DMS53 (cell line): ENCODE data around the gene GGA2.
"Not testable (repeated sequence)": the region's sequence is repeated elsewhere in the genome, so short reads cannot be mapped to it uniquely, and the experiment has no call there.

Source experiments
- DNase-seq: peaks from one replicate; lab custom pipeline; 2025; lab: John Stamatoyannopoulos, UW

GGA2 gene

DNA sequence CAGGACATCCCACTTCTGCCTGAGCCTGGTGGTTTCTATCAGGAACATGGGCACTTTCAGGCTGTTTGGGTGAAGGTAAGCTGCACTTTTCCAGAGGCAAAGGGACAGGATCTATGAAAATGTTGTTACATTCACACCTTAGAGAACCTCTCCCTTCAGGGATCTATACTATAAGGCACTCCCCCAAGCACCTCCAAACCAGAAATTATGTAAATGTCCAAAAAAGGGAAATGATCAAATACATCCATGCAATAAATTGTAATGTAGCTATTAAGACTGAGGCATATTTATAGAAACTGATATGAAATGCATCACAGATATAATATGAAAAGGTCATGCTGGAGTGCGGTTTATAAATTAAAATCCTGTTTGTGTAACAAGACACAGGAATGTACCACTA lies 34.0 kb downstream of the GGA2 start:
- DNase-seq = no peak

DNA sequence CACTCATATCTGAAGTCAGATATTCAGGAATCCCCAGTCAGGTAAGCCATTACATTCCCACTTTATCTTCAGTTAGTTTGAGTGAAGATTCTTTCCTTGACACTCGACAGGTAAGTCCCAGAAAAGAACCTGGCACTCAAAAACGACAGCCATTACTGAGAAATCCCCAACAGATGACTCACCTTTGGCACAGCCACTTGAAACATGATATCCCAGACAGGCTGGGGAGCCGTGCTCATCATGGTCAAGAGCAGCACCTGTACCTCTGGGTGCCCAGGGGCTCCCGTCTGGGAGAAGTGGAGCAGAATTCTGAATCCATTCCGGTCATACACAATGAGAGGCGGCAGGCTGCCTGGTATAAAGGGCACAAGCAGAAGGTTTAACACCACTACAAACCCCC lies 40.5 kb downstream of the GGA2 start:
- peak; percentile 93 for DNase-seq

DNA sequence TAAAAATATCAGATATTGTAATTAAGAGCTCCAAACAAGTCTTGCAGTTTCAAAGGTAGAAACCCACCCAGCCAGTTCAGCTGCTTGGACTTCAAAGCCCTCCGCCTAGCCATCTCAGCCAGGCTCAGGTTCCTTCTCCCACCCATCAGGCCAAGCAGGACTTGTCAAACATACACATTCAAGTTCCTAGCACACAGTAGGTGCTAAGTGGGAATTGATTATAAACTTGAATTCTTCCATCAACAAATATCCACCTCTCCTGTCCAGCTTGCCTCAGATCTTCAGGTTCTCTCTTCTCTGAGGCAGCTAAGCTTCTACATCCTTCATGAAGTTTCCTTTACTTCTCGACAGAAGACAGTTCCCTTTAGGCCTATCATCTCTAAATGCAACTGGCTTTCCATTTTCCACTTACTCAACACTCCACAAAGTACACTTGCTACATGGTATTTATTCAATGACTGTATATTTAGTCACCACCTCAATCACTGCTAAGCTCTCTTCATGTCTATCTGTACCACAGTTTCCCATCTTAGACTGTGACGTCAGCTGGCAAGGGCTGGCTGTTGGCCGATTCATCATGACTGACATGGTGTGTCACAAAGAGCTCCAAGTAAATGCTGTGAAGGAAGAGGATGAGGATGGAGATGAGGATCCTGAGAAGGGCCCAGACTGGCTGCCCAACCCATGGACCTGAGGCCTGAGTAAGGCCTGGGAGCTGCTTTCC lies 44.0 kb downstream of the GGA2 start:
- DNase-seq = peak; percentile 13

DNA sequence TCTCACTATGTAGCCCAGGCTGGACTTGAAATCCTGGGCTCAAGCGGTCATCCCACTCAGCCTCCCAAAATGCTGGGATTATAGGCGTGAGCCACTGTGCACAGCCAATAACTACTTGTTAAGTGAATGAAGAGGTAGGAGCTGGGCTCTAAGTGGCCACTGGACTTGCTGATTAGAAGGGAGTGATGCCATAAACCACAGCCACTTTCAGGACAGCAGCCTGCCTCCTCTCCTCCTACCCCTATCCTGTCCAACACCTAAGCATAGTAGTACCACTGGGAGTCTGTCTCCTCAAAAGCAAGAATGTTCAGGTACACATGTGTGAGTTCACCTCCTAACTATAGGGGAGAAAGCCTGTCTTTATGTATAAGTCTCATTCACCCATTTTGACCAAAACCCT lies 45.1 kb downstream of the GGA2 start:
- DNase-seq = no peak

DNA sequence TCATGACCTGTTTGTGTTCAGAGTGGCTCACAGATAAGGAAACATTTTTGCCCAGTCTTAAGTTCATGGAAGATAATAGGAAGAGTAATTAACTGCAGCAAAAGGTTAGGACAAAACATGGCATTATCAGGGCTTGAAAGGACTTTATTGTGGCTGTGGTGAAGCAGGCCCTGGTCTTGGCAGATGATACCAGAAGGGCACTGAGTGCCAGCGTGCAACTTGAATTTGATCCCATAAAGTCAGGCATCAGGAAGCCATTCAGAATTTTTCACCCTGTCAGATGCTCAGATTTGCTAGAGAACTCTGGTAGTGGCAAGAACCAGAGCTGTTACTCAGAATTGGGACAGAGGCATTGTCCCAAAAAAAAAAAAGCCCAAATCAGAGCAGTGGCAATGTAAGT lies 46.1 kb downstream of the GGA2 start:
- DNase-seq = no peak

DNA sequence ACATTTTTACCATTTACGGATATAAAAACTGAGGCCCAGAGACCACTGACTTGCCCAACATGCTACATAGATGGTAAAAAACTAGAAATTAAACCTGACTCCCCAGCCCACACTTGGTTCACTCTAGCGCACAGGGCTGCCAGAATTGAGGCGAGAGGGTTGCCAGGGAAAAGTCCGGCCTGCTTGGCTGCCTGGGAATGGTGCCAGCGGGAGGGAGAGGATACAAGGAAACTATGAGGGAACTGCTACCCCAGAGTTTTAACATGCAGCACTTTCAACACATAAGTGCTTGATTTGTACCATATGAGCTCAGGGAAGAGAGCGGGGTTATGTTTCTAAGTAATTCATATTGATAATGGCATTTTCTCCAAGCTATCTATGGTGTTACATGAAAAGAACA lies 47.3 kb downstream of the GGA2 start:
- not testable (repeated sequence) for DNase-seq

DNA sequence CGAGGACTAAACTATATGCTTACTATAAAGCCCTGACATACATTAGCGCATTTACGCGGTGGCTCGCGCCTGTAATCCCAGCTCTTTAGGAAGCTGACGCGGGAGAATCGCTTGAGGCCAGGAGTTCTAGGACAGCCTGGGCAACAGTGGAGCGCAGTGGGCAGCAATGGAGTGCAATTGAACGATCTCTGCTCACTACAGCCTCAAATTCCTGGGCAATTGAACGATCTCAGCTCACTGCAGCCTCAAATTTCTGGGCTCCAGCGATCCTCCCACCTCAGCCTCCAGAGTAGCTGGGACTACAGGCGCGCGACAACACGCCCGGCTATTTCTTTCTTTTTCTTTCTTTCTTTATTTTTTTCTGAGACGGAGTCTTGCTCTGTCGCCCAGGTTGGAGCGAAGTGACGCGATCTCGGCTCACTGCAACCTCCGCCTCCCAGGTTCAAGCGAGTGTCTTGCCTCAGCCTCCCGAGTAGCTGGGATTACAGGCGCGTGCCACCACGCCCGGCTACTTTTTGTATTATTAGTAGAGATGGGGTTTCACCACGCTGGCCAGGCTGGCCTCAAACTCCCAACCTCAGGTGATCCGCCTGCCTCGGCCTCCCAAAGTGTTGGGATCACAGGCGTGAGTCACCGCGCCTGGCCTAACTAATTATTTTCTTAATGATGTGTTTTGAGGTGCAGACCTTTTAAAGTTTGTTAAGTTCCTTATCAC lies 56.8 kb downstream of the GGA2 start:
- DNase-seq = no peak

DNA sequence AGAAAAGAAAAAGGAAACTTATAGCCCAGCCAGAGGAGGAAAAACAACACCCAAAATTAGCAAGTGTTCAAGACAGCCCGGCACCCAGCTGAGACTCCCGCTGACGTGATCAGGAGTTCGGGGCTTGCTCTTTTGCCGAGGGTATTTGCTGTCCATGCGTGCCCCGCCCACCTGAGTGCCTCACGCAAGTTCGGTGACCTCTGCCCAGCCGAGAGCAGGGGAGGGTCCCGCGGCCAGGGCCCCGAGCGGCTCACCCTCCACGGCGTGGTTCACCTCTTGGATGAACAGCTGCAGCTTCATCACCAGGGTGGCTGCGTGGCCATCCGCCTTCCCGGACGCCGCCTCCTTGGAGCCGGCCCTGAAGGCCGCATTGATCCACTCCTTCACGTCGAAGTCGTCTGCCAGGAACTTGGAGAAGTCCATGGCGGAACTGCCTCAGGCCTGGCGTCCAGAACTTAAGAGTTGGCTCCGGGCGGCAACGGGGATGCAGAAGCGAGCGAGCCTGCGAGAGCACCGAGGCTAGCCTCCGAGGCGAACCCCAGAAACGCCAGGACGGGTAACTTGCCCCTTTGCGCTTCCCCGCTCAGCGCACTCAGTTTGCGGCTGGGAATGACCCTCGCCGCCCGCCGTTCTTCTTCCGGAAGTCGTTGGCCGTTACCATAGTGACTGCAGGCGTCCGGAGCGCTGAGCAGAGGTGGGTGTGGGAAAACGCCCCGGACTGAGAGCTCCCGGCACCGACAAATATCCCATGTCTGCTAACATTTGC lies 57.5 kb downstream of the GGA2 start, which contains the start of gene COG7:
TSS of gene COG7 (minus strand) at position 618 of the 766 bp plus-strand sequence. CDS start at position 423, 195 bp downstream.
- DNase-seq = peak; percentile 92

DNA sequence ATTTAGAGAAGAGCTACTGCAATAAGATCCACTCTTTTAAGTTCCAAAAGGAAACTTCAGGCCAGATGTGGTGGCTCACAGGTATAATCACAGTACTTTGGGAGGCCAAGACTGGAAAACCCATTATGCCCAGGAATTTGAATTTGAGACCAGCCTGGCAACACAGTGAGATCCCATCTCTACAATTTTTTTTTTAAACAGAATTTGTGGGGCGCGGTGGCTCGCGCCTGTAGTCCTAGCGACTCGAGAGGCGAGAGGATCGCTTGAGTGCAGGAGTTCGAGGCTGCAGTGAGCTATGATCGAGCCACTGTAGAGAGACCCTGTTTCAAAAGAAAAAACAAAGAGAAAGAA lies 58.1 kb downstream of the GGA2 start:
- DNase-seq = peak; percentile 39

DNA sequence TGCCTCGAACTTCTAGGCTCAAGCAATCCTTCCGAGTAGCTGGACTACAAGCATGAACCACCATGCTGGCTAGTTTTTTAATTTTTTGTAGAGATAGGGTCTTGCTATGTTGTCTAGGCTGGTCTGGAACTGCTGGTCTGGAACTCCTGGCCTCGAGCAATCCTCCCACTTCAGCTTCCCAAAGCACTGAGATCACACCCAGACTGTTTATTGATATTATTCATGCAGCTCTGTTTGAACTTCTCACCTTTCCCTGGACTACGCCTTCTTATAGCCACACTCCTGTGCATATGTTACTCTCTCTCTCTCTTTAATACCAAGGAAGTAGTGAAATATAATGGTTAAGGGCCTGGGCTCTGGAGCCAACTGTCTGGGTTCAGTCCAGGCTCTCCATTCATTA lies 61.9 kb downstream of the GGA2 start:
- peak; percentile 45 for DNase-seq

DNA sequence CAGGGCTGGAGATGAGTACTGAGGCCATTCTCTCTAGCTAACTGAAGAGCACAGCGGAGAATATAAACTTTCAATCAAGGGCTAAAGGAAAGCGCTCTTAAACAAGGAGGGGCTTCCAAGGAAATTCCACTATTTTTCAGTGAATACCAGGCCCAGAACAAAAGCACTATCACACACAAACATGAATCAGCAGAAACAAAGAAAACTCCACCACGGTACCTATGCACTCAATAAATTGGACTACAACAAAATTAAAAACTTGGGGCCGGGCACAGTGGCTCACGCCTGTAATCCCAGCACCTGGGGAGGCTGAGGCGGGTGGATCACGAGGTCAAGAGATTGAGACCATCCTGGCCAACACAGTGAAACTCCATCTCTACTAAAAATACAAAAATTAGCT lies 72.8 kb downstream of the GGA2 start:
- DNase-seq = not testable (repeated sequence)

DNA sequence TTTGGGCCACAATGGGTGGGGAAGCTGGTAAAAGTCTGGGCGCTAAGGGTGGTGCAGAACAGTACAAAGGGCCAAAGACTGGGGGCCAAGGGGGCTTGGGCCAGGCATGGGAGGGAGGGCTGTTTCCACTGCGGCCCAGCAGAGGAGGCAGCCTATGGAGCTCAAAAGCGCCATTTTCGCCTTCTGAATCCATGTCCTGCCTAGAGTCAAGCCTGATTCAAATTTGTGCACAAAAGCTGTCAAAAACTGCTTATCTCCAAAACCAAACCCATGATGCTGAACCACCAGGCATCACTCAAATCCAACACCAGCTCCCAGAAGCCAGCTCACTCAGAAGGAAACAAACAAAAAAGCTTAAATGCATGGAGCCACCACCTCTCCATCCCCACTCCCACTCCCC lies 73.3 kb downstream of the GGA2 start:
- no peak for DNase-seq

DNA sequence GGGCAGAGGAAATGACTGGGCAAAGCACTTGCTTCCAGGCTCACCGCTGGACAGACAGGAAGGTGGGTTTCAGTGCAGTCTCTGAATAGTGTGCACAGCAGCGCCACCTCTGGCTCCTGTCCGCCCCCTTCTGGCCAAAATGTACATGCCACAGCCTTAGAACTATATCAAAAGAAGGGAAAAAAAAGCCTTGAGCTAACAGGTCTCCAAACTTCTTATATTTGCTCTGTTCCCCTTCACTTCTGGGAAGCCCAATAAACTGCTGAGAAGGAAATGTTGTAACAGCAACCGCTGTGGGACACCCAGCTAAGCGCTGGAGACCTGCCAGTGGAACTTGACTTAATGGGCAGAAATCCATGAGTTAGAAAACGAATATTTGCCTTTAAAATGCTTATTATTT lies 74.8 kb downstream of the GGA2 start:
- peak; percentile 81 for DNase-seq

DNA sequence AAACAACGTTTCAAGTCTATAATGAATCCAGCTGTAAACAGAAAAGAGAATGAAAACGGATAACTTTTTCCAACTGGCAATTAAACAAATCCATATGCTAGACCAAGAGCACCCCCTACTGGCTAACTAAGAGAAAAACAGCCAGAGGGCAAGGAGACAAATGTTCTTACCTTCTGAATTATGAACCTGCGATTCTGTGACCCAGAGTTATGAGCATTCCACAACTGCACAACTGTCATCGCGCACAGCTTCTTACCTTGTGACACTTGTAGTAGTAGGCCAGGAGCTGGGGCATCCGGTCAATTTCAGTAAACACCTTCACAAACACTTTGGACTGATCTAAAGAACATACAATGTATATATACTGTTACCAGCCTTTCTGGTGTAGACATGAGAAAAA lies 75.9 kb downstream of the GGA2 start:
- DNase-seq = peak; percentile 73

DNA sequence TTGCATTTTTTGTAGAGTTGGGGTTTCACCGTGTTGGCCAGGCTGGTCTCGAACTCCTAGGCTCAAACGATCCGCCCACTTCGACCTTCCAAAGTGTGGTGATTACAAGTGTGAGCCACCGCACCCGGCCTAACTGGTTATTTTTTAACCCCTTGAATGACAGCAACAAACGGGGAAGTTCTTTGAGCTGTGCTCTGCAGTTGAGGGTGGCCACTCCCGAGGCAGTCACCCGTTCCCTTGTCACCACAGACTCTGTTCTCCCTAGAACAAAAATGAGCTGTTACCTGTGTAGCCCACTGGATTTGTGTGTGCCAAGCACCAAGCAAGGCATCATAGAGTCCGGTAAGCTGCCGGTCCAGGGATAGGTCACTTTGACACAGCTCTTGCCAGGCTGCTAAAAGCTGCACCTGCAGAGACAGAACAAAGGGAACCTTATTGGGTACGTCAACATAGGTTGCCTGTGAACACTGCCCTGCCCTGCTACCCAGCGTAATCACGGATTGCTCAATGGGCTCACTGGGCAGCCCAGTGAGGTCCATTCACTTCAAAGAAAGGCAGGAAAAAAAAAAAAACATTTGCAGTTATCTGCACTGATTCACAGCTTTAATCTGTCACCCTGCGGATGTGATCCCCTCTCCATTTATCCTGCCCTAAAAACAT lies 76.9 kb downstream of the GGA2 start:
- no peak for DNase-seq

DNA sequence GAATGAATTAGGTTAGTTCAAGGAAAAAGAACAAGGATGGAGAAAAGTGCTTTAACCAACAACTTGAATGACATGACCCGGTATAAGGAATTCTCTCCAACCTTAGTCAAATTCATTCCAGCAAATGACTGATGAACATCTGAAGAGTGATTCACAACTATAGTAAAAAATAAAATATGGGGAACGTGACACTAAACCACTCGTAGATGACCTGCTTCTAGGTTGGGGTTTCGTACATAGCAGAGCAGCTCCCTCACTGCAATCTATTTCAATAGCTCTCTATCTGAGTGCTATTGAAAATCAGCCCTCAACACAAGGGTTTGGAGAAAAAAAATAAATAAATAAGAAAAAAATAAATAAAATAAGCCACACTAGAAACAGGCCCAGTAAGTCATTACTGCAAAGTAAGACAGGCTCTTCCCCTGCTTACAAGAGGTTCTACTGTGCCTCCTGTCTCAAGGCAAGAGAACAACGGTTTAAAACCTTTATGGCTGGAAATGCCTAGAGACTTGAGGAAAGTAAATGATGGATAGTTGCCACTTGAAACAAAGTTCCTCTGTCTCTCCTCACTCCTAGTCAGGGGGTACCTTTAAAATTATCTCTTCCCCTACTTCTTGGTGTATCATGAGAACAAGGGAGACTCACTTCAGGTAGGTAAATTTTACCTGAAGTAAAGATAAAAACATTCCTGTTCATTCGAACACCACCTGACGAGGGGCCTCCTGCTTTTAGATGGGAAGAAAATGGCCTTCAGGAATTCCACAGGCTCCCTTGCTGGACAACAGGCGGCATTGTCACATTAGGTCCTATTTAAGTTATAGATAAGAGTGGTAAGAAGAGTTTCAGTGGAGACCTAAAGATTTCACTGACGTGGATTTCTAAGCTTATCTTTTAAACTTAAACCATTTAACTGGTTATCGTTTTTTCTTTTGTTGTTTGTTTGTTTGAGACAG lies 77.8 kb downstream of the GGA2 start:
- DNase-seq = peak; percentile 10

DNA sequence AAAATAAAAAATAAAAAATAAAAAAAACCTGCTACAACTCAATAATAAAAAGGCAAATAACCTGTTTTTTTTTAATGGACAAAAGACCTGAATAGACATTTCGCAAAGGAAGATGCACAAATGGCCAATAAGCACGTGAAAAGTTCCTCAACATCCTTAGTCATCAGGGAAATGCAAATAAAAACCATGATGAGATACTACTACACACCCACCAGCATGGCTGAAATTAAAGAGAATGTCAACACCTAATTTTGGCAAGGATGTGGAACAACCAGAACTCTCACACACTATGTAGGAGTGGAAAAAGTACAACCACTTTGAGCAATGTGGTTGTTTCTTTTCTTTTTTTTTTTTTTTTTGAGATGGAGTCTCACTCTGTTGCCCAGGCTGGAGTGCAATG lies 81.9 kb downstream of the GGA2 start:
- DNase-seq = no peak

DNA sequence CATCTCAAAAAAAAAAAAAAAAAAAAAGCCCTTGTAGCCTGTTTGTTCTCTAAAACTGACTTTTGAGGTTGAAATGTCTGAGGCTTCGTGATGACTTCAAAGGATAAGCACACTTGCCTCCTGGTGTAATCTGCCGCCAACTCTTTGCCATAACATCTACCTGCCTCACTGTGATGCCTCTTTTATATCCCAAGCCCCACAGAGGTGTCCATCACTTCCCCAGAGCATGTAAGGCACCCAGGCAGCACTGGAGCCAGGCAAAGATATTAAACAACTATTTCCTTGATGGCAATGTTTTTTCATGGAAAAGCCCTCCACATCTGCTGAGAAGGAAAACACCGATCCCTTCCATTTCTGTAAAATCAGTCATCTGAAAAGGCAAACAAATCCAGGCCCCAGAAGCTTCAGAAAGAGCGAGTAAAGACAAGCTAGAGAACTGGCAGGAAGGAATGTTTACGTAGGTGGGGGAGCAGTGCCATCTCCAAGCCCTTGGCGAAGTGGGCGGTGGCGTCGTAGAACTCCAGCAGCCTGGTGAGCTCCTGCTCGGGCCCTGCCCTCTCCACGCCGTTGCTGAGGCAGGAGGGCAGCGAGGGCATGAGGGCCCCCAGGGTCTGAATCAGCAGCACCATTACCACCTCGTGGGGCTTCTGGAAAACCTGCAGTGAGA lies 85.9 kb downstream of the GGA2 start:
- DNase-seq = peak; percentile 82

DNA sequence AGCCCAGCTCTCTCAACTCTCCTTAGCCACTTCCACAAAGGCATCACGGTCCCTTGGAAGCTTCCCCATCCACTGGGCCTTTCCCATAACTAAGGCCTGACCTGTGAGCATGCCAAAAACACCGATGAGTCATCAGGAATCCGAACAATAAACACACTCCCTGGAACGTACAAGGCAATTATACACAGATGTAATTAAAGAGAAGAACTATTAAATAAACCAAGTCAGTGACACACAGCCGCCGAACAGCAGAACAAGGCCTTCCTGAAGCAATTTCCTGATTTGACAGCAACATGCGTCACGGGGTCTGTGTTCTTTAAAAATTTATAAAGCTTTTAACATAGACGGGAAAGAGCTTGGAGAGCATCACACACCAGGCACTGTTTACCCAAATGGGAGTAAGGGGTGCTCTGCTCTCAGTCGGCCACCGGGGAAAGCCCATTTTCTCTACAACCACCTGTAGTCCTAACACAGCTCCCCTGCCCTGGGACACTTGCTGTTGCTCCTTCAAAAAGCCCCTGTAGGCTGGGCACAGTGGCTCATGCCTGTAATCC lies 86.7 kb downstream of the GGA2 start:
- peak; percentile 73 for DNase-seq

DNA sequence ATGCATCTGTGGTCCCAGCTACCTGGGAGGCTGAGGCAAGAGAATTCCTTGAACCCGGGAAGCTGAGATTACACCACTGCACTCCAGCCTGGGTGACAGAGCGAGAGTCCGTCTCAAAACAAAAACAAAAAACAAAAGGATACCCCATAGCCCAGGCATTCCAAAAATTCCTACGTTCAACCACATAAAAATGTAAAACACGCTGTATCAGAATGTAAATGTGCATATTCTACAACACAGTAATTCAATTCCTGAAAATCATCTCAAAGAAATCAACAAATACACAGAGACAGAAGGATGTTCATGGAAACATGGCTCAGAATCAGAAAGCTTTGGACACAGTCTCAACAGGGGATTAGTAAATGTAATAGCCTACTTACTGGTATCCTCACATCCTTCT lies 90.3 kb downstream of the GGA2 start:
- no peak for DNase-seq
